ENCODE data around the gene MTOR.
"Not testable (repeated sequence)": the region's sequence is repeated elsewhere in the genome, so short reads cannot be mapped to it uniquely, and the experiment has no call there.

The MTOR gene

GRCh38 chr1:11262171-11263049, at the start of gene MTOR:
TSS of gene MTOR (minus strand) at chr1:11262551. CDS start at chr1:11259409, 3,142 bp downstream.
- peaks cover 21% of the 10 kb centered on the region for H3K36me3 Mint-ChIP-seq (ENCODE audit: low read depth)
- H3K27me3 Mint-ChIP-seq (ENCODE audit: low read depth) = no peaks in the 10 kb centered on the region
- no peaks in the 10 kb centered on the region for H3K4me1 Mint-ChIP-seq
- no peaks in the 10 kb centered on the region for H3K9me3 Mint-ChIP-seq
- peak within 1 kb of the TSS; percentile 92 to 97 (median 94) for H3K4me3 Mint-ChIP-seq
- peak within 1 kb of the TSS; percentile 88 to 97 (median 92) for H3K27ac Mint-ChIP-seq
- TF ChIP-seq CTCF (IDR thresholded peaks at IDR 0.05; ENCODE audit: unreplicated experiment in 3 of 3) = peak; percentile 21 to 24 (median 24)

GRCh38 chr1:11309385-11309784, 47.0 kb upstream of the MTOR start:
- Mint-ChIP-seq H3K27ac (no peak overlapping the region), H3K36me3 (ENCODE audit: low read depth) (no peaks in the 10 kb centered on the region), H3K9me3 (no peaks in the 10 kb centered on the region), H3K4me3 (no peak overlapping the region), H3K4me1 (peaks cover 5% of the 10 kb centered on the region), H3K27me3 (ENCODE audit: low read depth) (peaks cover 41% of the 10 kb centered on the region)
- TF ChIP-seq CTCF (IDR thresholded peaks at IDR 0.05; ENCODE audit: unreplicated experiment in 3 of 3) = no peak

- H3K36me3 Mint-ChIP-seq (ENCODE audit: low read depth) = no peaks in the 10 kb centered on the region
These were observed 46.4 kb upstream of the MTOR start for GRCh38 chr1:11308699-11309224.

GRCh38 chr1:11307852-11308251, 45.5 kb upstream of the MTOR start:
- Mint-ChIP-seq H3K36me3 (ENCODE audit: low read depth) (no peaks in the 10 kb centered on the region), H3K27me3 (ENCODE audit: low read depth) (peaks cover 39% of the 10 kb centered on the region), H3K27ac (no peak overlapping the region), H3K9me3 (no peaks in the 10 kb centered on the region), H3K4me1 (peaks cover 5% of the 10 kb centered on the region), H3K4me3 (no peak overlapping the region)
- TF ChIP-seq CTCF (IDR thresholded peaks at IDR 0.05; ENCODE audit: unreplicated experiment in 3 of 3) = no peak

More at GRCh38 chr1:11308699-11309224, 46.4 kb upstream of the MTOR start:
- Mint-ChIP-seq H3K27ac (no peak overlapping the region), H3K27me3 (ENCODE audit: low read depth) (peaks cover 37% of the 10 kb centered on the region), H3K4me1 (peaks cover 5% of the 10 kb centered on the region), H3K9me3 (no peaks in the 10 kb centered on the region), H3K4me3 (no peak overlapping the region)
- no peak for TF ChIP-seq CTCF (IDR thresholded peaks at IDR 0.05; ENCODE audit: unreplicated experiment in 3 of 3)

GRCh38 chr1:11305516-11305915, 43.2 kb upstream of the MTOR start:
- H3K27me3 Mint-ChIP-seq (ENCODE audit: low read depth) = peaks cover 19% of the 10 kb centered on the region
- not testable (repeated sequence) for H3K9me3 Mint-ChIP-seq; H3K27ac Mint-ChIP-seq; H3K4me1 Mint-ChIP-seq; H3K4me3 Mint-ChIP-seq; H3K36me3 Mint-ChIP-seq (ENCODE audit: low read depth)

GRCh38 chr1:11302366-11302765, 40.0 kb upstream of the MTOR start:
- no peaks in the 10 kb centered on the region for H3K4me1 Mint-ChIP-seq
- no peak overlapping the region for H3K27ac Mint-ChIP-seq
- H3K9me3 Mint-ChIP-seq = no peaks in the 10 kb centered on the region
- no peaks in the 10 kb centered on the region for H3K36me3 Mint-ChIP-seq (ENCODE audit: low read depth)
- no peak for TF ChIP-seq CTCF (IDR thresholded peaks at IDR 0.05; ENCODE audit: unreplicated experiment in 3 of 3)
- peaks cover 5% of the 10 kb centered on the region for H3K27me3 Mint-ChIP-seq (ENCODE audit: low read depth)
- no peak overlapping the region for H3K4me3 Mint-ChIP-seq

All from nephron (organoid).